PC-3 (cell line): Measurements from ENCODE around the gene RABGAP1L.

Experiments used
- CTCF ChIP-seq: fragments of 300-600 bp; sonication (generic); conservative IDR thresholded peaks from 2 replicates; pipeline ENCODE4 v1.5.1; 2017; ENCODE audit warnings: antibody characterized with exemption, low read depth, mild to moderate bottlenecking, low read length
- EZH2 ChIP-seq: fragments of 300-600 bp; sonication (generic); IDR thresholded peaks from one replicate; pipeline ENCODE4 v1.6.1; 2017; ENCODE audit warnings: antibody characterized with exemption, mild to moderate bottlenecking, low read length; ENCODE audit not compliant: unreplicated experiment
- EZH2phosphoT487 ChIP-seq: fragments of 300-600 bp; sonication (generic); IDR thresholded peaks from 2 replicates; pipeline ENCODE4 v1.6.1; 2018; ENCODE audit warnings: mild to moderate bottlenecking, antibody characterized with exemption, low read length, borderline replicate concordance

GRCh38 chr1:174836543-174836942, 677.2 kb downstream of the RABGAP1L start:
- TF ChIP-seq EZH2phosphoT487 = no peak
- TF ChIP-seq CTCF = no peak
- no peak for TF ChIP-seq EZH2
